A549 (cell line): ENCODE measurements around the gene DTNB. TPM values are rescaled to one million over a fixed set of nuclear protein-coding genes. Genes with fewer than 3 reads are reported as not detected.

Experiments
- ATAC-seq, 2 experiments: fragments of 200-7000 bp in 1 of 2; fragments of >200 bp in 1 of 2; cut with Nextera tagmentation in 1 of 2; cut with Tn5 transposase in 1 of 2; 3 replicates each; pipeline versions ENCODE4 v1.8.0 to v1.9.1; 2018 to 2020; ENCODE audit warnings: mild to moderate bottlenecking in 1 of 2, moderate library complexity in 1 of 2
- CTCF ChIA-PET: fragments of 300-600 bp; sonication (Branson Sonifier 250); formaldehyde crosslinking; extraction: SDS; loops from one replicate; lab custom pipeline; 2021; ENCODE audit warnings: antibody characterized with exemption, inconsistent platforms; lab: Yijun Ruan, JAX
- POLR2A ChIA-PET: fragments of 350-600 bp; formaldehyde crosslinking; extraction: SDS; loops from one replicate; lab custom pipeline; 2021; ENCODE audit warnings: antibody characterized with exemption, inconsistent platforms; lab: Yijun Ruan, JAX
- DNase-seq, 2 experiments: peaks; one replicate each; pipeline versions ENCODE4 v3.0.0 to v3.0.0-alpha.2; 2011 to 2016; ENCODE audit warnings: low read depth in 1 of 2, low spot score in 1 of 2
- FAIRE-seq: peaks from 2 replicates; lab custom pipeline; 2011; peaks lifted over from hg19 to GRCh38; lab: Jason Lieb, UNC
- H3K27ac ChIP-seq, 2 experiments: fragments of >200 bp; sonication (Bioruptor Twin); formaldehyde crosslinking; 3 replicates each; pipeline ENCODE4 v1.5.1; 2016 to 2017
- H3K4me1 ChIP-seq: fragments of >200 bp; sonication (Bioruptor Twin); formaldehyde crosslinking; 3 replicates; pipeline ENCODE4 v1.6.1; 2016
- H3K4me2 ChIP-seq: fragments of >200 bp; sonication (Bioruptor Twin); formaldehyde crosslinking; 3 replicates; pipeline ENCODE4 v1.6.1; 2016
- H3K4me3 ChIP-seq: fragments of >200 bp; sonication (Bioruptor Twin); formaldehyde crosslinking; 3 replicates; pipeline ENCODE4 v1.5.1; 2016
- H3K9me3 ChIP-seq: fragments of >200 bp; sonication (Bioruptor Twin); formaldehyde crosslinking; 3 replicates; pipeline ENCODE4 v1.6.1; 2016
- ATOH8 ChIP-seq: fragments of 250-450 bp; sonication (Bioruptor Pico); IDR thresholded peaks from 2 replicates; pipeline ENCODE4 v1.5.0; 2020; ENCODE audit warnings: low read depth, mild to moderate bottlenecking, moderate library complexity
- EHF ChIP-seq: fragments of 250-450 bp; sonication (Bioruptor Pico); IDR thresholded peaks from 2 replicates; pipeline ENCODE4 v1.5.0; 2020; ENCODE audit warnings: mild to moderate bottlenecking
- FOSL2 ChIP-seq, 2 experiments: fragments of 450-650 bp in 1 of 2; fragments of >200 bp in 1 of 2; sonication (Bioruptor Twin) in 1 of 2; formaldehyde crosslinking; IDR thresholded peaks; 2 replicates each; pipeline versions ENCODE4 v1.5.0 to v1.6.1; 2016 to 2020; ENCODE audit warnings: mild to moderate bottlenecking in 1 of 2, moderate library complexity in 1 of 2
- KDM5A ChIP-seq: fragments of 200-600 bp; sonication (generic); IDR thresholded peaks from 2 replicates; pipeline ENCODE4 v1.6.1; 2016; ENCODE audit warnings: antibody characterized with exemption, mild to moderate bottlenecking
- MAZ ChIP-seq: fragments of 150-350 bp; IDR thresholded peaks from 2 replicates; pipeline ENCODE4 v1.6.1; 2014; ENCODE audit warnings: antibody characterized with exemption, low read depth, low read length, borderline replicate concordance
- RAD21 ChIP-seq, 2 experiments: fragments of >200 bp in 1 of 2; sonication (Bioruptor Twin) in 1 of 2; formaldehyde crosslinking in 1 of 2; IDR thresholded peaks in 1 of 2; conservative IDR thresholded peaks in 1 of 2; 2 replicates in 1 of 2; 3 replicates in 1 of 2; pipeline ENCODE4 v1.6.1; 2012 to 2018; ENCODE audit warnings: inconsistent platforms in 1 of 2
- REST ChIP-seq: fragments of 200-600 bp; sonication (generic); IDR thresholded peaks from 2 replicates; pipeline ENCODE4 v1.6.1; 2016; ENCODE audit warnings: antibody characterized with exemption, mild to moderate bottlenecking, moderate library complexity
- RFX5 ChIP-seq: fragments of 450-650 bp; IDR thresholded peaks from 2 replicates; pipeline ENCODE4 v1.7.1; 2014; ENCODE audit warnings: antibody characterized with exemption, mild to moderate bottlenecking, moderate library complexity
- RNF2 ChIP-seq: fragments of 200-600 bp; sonication (generic); IDR thresholded peaks from 2 replicates; pipeline ENCODE4 v1.6.1; 2016; ENCODE audit warnings: low read depth, mild to moderate bottlenecking, antibody characterized with exemption, moderate library complexity, borderline replicate concordance
- USF2 ChIP-seq: fragments of 450-650 bp; IDR thresholded peaks from 2 replicates; pipeline ENCODE4 v1.6.1; 2014; ENCODE audit warnings: antibody characterized with exemption
- WGBS: methylation state at CpG from one replicate; pipeline ENCODE4 v1.1.6; 2017; ENCODE audit errors: missing lambda C conversion rate; 5-methylcytosine and 5-hydroxymethylcytosine counted together
- polyA plus RNA-seq, 4 experiments: library from polyadenylated mRNA; depleted of rRNA in 3 of 4; stranded (reverse); fragments of >200 nt; fragmentation: RNase III in 1 of 4; extraction: RNeasy Plus Mini Kit Qiagen cat#74134 plus additional on column Dnase treatment in 1 of 4; gene quantifications; 2 replicates in 3 of 4; 3 replicates in 1 of 4; pipeline ENCODE4 v1.2.3, GENCODE V29; 2011 to 2017
- TF ChIP-seq, protein P1 (sequence below): IDR thresholded peaks from 2 replicates; pipeline ENCODE4 v1.6.1; 2012; ENCODE audit warnings: low read depth, borderline replicate concordance
- TF ChIP-seq, protein P2 (sequence below): fragments of >200 bp; sonication (Bioruptor Twin); formaldehyde crosslinking; IDR thresholded peaks from 3 replicates; pipeline ENCODE4 v1.5.1; 2016
- TF ChIP-seq, protein P3 (sequence below): IDR thresholded peaks from 2 replicates; pipeline ENCODE4 v1.6.1; 2012

DTNB gene
- polyA plus RNA-seq, 2 of the 4 experiments (the other 2 are of a cell fraction): 11.2 to 32.6 TPM

GRCh38 chr2:25347846-25348245 is 325.5 kb downstream of the DTNB start (continued):
- TF ChIP-seq EHF: no peak
- no peak for TF ChIP-seq KDM5A
- TF ChIP-seq, protein P1, sequence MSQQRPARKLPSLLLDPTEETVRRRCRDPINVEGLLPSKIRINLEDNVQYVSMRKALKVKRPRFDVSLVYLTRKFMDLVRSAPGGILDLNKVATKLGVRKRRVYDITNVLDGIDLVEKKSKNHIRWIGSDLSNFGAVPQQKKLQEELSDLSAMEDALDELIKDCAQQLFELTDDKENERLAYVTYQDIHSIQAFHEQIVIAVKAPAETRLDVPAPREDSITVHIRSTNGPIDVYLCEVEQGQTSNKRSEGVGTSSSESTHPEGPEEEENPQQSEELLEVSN: no peak
- TF ChIP-seq, all 56 proteins: peak for 0

- no peak for TF ChIP-seq RAD21 (conservative IDR thresholded peaks at IDR 0.05 in 1 of 2, IDR thresholded peaks at IDR 0.05 in 1 of 2)
- no peak for TF ChIP-seq MAZ
- TF ChIP-seq, protein P2, sequence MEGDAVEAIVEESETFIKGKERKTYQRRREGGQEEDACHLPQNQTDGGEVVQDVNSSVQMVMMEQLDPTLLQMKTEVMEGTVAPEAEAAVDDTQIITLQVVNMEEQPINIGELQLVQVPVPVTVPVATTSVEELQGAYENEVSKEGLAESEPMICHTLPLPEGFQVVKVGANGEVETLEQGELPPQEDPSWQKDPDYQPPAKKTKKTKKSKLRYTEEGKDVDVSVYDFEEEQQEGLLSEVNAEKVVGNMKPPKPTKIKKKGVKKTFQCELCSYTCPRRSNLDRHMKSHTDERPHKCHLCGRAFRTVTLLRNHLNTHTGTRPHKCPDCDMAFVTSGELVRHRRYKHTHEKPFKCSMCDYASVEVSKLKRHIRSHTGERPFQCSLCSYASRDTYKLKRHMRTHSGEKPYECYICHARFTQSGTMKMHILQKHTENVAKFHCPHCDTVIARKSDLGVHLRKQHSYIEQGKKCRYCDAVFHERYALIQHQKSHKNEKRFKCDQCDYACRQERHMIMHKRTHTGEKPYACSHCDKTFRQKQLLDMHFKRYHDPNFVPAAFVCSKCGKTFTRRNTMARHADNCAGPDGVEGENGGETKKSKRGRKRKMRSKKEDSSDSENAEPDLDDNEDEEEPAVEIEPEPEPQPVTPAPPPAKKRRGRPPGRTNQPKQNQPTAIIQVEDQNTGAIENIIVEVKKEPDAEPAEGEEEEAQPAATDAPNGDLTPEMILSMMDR: no peak
- TF ChIP-seq, protein P3, sequence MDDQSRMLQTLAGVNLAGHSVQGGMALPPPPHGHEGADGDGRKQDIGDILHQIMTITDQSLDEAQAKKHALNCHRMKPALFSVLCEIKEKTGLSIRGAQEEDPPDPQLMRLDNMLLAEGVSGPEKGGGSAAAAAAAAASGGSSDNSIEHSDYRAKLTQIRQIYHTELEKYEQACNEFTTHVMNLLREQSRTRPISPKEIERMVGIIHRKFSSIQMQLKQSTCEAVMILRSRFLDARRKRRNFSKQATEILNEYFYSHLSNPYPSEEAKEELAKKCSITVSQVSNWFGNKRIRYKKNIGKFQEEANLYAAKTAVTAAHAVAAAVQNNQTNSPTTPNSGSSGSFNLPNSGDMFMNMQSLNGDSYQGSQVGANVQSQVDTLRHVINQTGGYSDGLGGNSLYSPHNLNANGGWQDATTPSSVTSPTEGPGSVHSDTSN: no peak
- peak; percentile 16; the same call in 1 of the 2 replicates for TF ChIP-seq USF2
- TF ChIP-seq ATOH8: no peak
- no peak for TF ChIP-seq RNF2
- no peak for TF ChIP-seq FOSL2 (IDR thresholded peaks at IDR 0.05)
- peak; percentile 30; the same call in 1 of the 2 replicates for TF ChIP-seq FOSL2 (CRISPR knock-in tag; IDR thresholded peaks at IDR 0.05)
- DNase-seq (no peak), FAIRE-seq (no peak), ATAC-seq (peak; percentile 17 to 25; a peak in 4 of 6 replicates)
- Histone ChIP-seq H3K4me1 (peaks cover 18% of the 10 kb centered on the region), H3K9me3 (no peaks in the 10 kb centered on the region), H3K4me3 (no peak overlapping the region), H3K27ac (peak overlapping the region in 1 of 2 experiments; percentile 32; a peak in 1 of 6 replicates), H3K4me2 (no peak overlapping the region)
- ChIA-PET CTCF (interaction anchor here (1.0 to 4.5 kb wide), 7 partner anchors 11 to 220 kb away, joined by 3 to 44 read pairs (median 4); no protein-coding TSS in a partner anchor), POLR2A (interaction anchor here (0.7 kb wide), 1 partner anchor 15 kb away, joined by 3 read pairs; no protein-coding TSS in a partner anchor)
- WGBS: 52% methylated on average over 7 of the region's 7 CpGs
Observed at GRCh38 chr2:25347205-25347815, 326.1 kb downstream of the DTNB start.

- Histone ChIP-seq H3K27ac (no peak overlapping the region), H3K9me3 (no peaks in the 10 kb centered on the region), H3K4me2 (peak overlapping the region; percentile 90; the same call in 2 of the 3 replicates), H3K4me1 (peaks cover 18% of the 10 kb centered on the region), H3K4me3 (no peak overlapping the region)
- TF ChIP-seq REST: peak; percentile 72
- TF ChIP-seq RFX5: no peak
- no peak for TF ChIP-seq ATOH8
- ChIA-PET POLR2A (interaction anchor here (0.6 kb wide), 1 partner anchor 27 kb away, joined by 5 read pairs; no protein-coding TSS in a partner anchor), CTCF (interaction anchor here (0.6 to 4.6 kb wide), 19 partner anchors 10 to 321 kb away, joined by 3 to 49 read pairs (median 5); no protein-coding TSS in a partner anchor)
- no peak for ATAC-seq
- 92% methylated on average over 21 of the region's 21 CpGs for WGBS
- no peak for FAIRE-seq
- DNase-seq: no peak
Observed at GRCh38 chr2:25343187-25343825, 330.1 kb downstream of the DTNB start.
